Lower lobe of right lung (tissue), 2 donors: ENCODE measurements around the gene ACKR1. TPM values are rescaled to one million over a fixed set of nuclear protein-coding genes. Genes with fewer than 3 reads are reported as not detected.

Experiments used
- ATAC-seq, 2 donors: fragments of 200-7000 bp; cut with Tn5 transposase; one replicate each; pipeline ENCODE4 v1.9.1; 2020 to 2022; ENCODE audit warnings: mild to moderate bottlenecking in 2 of 2, moderate library complexity in 2 of 2
- DNase-seq: peaks from one replicate; pipeline ENCODE4 v3.0.0-alpha.2; 2020
- H3K27ac ChIP-seq: fragments of 200-600 bp; one replicate; pipeline ENCODE4 v1.8.0; 2022
- H3K27me3 ChIP-seq: fragments of 200-600 bp; one replicate; pipeline ENCODE4 v1.8.0; 2022; ENCODE audit warnings: low read depth
- H3K36me3 ChIP-seq: fragments of 200-600 bp; one replicate; pipeline ENCODE4 v1.8.0; 2022; ENCODE audit warnings: mild to moderate bottlenecking
- H3K4me1 ChIP-seq: fragments of 200-600 bp; one replicate; pipeline ENCODE4 v1.8.0; 2022
- H3K4me3 ChIP-seq: fragments of 200-600 bp; one replicate; pipeline ENCODE4 v1.8.0; 2022; ENCODE audit warnings: mild to moderate bottlenecking
- H3K9me3 ChIP-seq: fragments of 200-600 bp; one replicate; pipeline ENCODE4 v1.8.0; 2022
- intact Hi-C: fragments of 100-400 bp; cut with DNase I; formaldehyde crosslinking; loops from one replicate; pipeline ENCODE4 v1.11.0; 2022
- total RNA-seq: library from RNA; stranded (reverse); fragmentation: NEBNext Ultra II Directional; extraction: Animal tissue kit (Norgen Biotek cat#: 25700); gene quantifications from one replicate; pipeline ENCODE4 v1.2.1, GENCODE V29; 2021
- TF ChIP-seq, protein P1 (sequence below): fragments of 200-600 bp; IDR thresholded peaks from one replicate; pipeline ENCODE4 v1.8.0; 2022; ENCODE audit warnings: antibody characterized with exemption, mild to moderate bottlenecking
- donor health status: DM: no; HTN: yes; CAD: no; lungs with severe emphysema.

Gene ACKR1
- total RNA-seq, 1 donor from 2014 or later, result 30.4 TPM

DNA sequence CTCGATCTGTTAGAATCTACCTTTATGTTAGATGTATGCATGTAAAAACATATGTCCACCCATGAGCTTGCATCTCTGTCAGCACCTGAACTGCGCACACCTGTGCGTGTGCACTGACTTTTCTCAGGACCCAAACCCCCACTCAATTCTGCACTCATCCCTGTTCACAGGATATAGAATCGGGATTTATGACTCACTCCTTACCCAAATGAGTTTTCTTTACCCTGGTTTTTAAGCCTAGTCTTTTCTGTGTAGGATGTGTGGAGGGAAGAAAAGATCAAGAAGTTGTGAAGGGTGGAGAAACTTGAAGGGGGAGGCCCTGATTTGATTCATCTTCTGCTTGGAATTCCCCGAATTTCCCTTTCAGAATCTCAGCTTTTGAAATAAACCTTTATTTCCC, 2.4 kb downstream of the ACKR1 start:
- H3K4me3 ChIP-seq, result peak overlapping the region; percentile 32
- H3K4me1 ChIP-seq, result peaks cover 7% of the 10 kb centered on the region
- TF ChIP-seq, protein P1, sequence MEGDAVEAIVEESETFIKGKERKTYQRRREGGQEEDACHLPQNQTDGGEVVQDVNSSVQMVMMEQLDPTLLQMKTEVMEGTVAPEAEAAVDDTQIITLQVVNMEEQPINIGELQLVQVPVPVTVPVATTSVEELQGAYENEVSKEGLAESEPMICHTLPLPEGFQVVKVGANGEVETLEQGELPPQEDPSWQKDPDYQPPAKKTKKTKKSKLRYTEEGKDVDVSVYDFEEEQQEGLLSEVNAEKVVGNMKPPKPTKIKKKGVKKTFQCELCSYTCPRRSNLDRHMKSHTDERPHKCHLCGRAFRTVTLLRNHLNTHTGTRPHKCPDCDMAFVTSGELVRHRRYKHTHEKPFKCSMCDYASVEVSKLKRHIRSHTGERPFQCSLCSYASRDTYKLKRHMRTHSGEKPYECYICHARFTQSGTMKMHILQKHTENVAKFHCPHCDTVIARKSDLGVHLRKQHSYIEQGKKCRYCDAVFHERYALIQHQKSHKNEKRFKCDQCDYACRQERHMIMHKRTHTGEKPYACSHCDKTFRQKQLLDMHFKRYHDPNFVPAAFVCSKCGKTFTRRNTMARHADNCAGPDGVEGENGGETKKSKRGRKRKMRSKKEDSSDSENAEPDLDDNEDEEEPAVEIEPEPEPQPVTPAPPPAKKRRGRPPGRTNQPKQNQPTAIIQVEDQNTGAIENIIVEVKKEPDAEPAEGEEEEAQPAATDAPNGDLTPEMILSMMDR, result no peak
- no peaks in the 10 kb centered on the region for H3K36me3 ChIP-seq
- H3K9me3 ChIP-seq, result no peaks in the 10 kb centered on the region
- intact Hi-C loops, result no loop called here
- no peak for ATAC-seq
- no peak for DNase-seq
- H3K27me3 ChIP-seq, result peaks cover 21% of the 10 kb centered on the region
- no peak overlapping the region for H3K27ac ChIP-seq

DNA sequence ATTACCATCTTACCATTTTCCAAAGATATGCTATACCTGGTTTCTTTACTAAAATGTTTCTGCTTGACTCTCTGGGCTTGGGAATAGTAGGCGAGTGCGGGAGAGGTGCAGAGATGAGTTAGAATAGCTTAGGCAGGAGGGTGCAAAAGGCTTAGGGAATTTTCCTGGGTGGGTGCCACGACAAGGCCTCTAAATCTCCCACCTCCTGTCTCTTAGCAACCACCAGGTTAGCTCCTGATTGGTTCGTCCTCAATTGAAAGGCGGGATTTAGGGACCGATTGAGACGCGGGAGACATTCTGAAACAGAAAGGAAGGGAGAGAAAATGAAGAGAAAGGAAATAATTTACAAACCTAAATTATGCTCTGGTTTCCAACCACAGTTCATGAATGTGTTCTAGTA, 3.1 kb downstream of the ACKR1 start:
- ATAC-seq (no peak), DNase-seq (no peak)
- intact Hi-C loops, result no loop called here
- TF ChIP-seq, protein P1, result no peak
- no peaks in the 10 kb centered on the region for H3K36me3 ChIP-seq
- no peak overlapping the region for H3K27ac ChIP-seq
- H3K9me3 ChIP-seq, result no peaks in the 10 kb centered on the region
- H3K4me1 ChIP-seq, result peaks cover 7% of the 10 kb centered on the region
- peaks cover 23% of the 10 kb centered on the region for H3K27me3 ChIP-seq
- H3K4me3 ChIP-seq, result no peak overlapping the region

DNA sequence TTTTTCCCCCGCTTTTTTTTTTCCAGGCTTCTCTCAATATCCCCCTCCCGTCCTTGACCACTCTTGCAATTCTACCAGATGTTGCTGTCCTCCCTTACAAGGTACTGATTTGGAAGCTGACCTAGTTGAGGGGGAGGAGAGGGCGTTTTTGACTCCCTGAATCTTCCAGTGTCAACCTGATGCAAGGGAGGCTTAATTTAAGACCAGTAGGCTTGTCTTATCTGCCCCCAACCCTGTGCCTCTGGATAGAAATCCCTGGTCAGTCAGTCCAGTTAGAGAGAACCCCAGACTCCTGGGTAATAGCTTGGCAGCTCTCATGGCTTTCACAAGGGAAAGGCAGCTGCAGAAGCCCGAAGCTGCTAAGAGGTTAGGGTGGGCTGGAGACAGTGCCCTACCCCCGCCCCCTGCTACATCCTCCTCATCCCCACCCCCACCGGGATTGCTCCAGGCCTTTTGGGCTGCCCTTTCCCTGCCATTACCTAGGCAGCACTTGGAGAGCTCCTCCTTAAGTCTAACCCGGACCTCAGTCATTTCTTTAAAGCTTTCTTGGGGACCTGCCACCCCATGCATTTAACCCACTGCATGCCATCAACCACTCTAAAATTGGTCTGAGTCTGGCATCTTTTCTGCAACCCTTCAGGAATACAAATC, 3.6 kb downstream of the ACKR1 start:
- ATAC-seq (no peak), DNase-seq (no peak)
- Histone ChIP-seq H3K36me3 (no peaks in the 10 kb centered on the region), H3K4me1 (peaks cover 7% of the 10 kb centered on the region), H3K27ac (no peak overlapping the region), H3K27me3 (peaks cover 23% of the 10 kb centered on the region), H3K4me3 (no peak overlapping the region), H3K9me3 (no peaks in the 10 kb centered on the region)
- intact Hi-C loops, result no loop called here
- TF ChIP-seq, protein P1, result no peak

DNA sequence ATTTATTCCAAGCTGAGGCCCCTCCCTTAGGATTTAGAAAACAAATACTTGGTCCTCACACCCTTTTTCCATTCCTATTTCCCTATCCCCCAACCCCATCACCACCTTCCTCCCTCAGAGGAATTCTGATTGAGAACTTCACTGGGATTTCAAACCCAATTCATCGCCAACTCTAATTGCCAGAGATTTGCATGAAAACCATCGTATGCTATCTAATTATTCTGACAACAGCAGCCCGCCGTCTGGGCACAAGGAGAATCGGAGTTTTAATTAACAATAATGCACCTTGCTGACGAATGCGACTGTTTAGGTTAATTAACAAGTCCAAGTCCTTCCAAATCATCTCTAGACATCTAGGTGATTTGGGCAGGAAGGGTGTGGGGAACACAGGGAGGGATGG, 4.4 kb downstream of the ACKR1 start:
- H3K27me3 ChIP-seq, result peaks cover 23% of the 10 kb centered on the region
- H3K9me3 ChIP-seq, result no peaks in the 10 kb centered on the region
- DNase-seq (no peak), ATAC-seq (no peak)
- peaks cover 4% of the 10 kb centered on the region for H3K4me1 ChIP-seq
- TF ChIP-seq, protein P1, result no peak
- no peak overlapping the region for H3K4me3 ChIP-seq
- H3K27ac ChIP-seq, result no peak overlapping the region
- intact Hi-C loops, result no loop called here
- H3K36me3 ChIP-seq, result no peaks in the 10 kb centered on the region

DNA sequence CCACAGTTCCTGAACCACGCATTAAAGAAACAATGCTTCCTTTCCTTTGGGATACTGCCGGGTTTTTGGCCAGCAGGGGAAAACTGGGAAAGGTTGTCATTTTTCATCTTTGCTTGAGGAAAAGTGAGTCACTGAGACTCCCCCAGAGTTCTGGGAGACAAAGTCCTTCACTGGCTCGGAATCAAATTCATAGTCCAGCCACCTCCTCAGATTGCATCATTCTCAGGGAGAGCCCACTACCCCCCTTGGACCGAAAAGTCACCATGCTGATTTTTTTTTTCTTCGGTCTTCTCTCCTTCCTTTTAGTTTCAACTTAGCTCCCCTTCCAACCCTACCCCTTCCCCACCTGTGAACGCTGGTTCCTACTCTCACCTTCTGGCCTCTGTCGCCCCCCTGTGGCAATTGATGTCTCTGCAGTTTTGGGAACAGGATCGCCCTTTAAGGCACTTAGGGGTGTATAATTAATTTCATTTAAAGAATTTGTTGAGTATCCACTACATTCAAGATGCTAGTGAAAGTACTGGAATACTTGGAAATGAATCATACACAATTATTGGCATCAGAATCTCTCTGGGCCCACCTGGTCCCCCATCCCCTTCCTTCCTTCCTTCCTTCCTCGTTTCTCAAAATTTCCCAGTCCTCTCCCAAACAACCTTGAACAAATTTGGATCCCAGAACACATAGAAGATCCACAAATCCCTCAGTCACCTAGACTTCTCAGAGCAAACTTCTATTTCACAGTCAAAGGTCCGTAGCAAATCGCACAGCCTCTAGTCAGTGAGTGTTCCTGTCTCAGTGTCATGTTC, 6.9 kb downstream of the ACKR1 start:
- peak; percentile 27 to 52 for ATAC-seq
- peaks cover 33% of the 10 kb centered on the region for H3K27me3 ChIP-seq
- intact Hi-C loops, result no loop called here

More for the DNA sequence above, 6.9 kb downstream of the ACKR1 start:
- TF ChIP-seq, protein P1, result peak; percentile 78
- Histone ChIP-seq H3K27ac (no peak overlapping the region), H3K4me1 (peaks cover 4% of the 10 kb centered on the region), H3K9me3 (no peaks in the 10 kb centered on the region), H3K4me3 (no peak overlapping the region), H3K36me3 (no peaks in the 10 kb centered on the region)
- no peak for DNase-seq
